CD4-positive, alpha-beta T cell (primary cell): ENCODE measurements around the gene WWOX. TPM values are rescaled to one million over a fixed set of nuclear protein-coding genes. Genes with fewer than 3 reads are reported as not detected.

ENCODE experiments used
- ATAC-seq: fragments of 200-7000 bp; cut with Tn5 transposase; one replicate; pipeline ENCODE4 v1.10.0; 2022; ENCODE audit warnings: mild to moderate bottlenecking; ENCODE audit not compliant: poor library complexity
- CTCF ChIA-PET: fragments of 350-600 bp; sonication (Branson Sonifier 250); formaldehyde crosslinking; loops from one replicate; lab custom pipeline; 2021; ENCODE audit warnings: antibody characterized with exemption, inconsistent platforms; lab: Charles Lee
- POLR2A ChIA-PET: fragments of 350-600 bp; sonication (Branson Sonifier 250); formaldehyde crosslinking; loops from one replicate; lab custom pipeline; 2021; ENCODE audit warnings: antibody characterized with exemption, inconsistent platforms; lab: Charles Lee
- DNase-seq, 14 experiments: peaks; one replicate each; pipeline ENCODE4 v3.0.0-alpha.2; 2013 to 2020; ENCODE audit warnings: mixed read lengths in 2 of 14
- H3K27ac ChIP-seq, 2 donors: one replicate each; pipeline versions ENCODE4 v1.5.1 to v1.7.0; 2013; ENCODE audit warnings: low read length in 2 of 2, low read depth in 1 of 2, mild to moderate bottlenecking in 1 of 2
- H3K27me3 ChIP-seq, 2 experiments: 1 replicate in 1 of 2; 2 replicates in 1 of 2; pipeline versions ENCODE4 v1.6.1 to v1.7.0; 2013; ENCODE audit warnings: low read length in 2 of 2, control low read depth in 1 of 2, mild to moderate bottlenecking in 1 of 2, moderate library complexity in 1 of 2; ENCODE audit not compliant: insufficient read depth in 2 of 2, control insufficient read depth in 1 of 2
- H3K36me3 ChIP-seq: one replicate; pipeline ENCODE4 v1.6.1; 2013; ENCODE audit warnings: low read length, control low read depth; ENCODE audit not compliant: insufficient read depth
- H3K4me1 ChIP-seq: one replicate; pipeline ENCODE4 v1.6.1; 2013; ENCODE audit warnings: low read length, control low read depth; ENCODE audit not compliant: insufficient read depth
- H3K4me3 ChIP-seq: one replicate; pipeline ENCODE4 v1.5.1; 2013; ENCODE audit warnings: mild to moderate bottlenecking, low read length, moderate library complexity
- H3K9me3 ChIP-seq, 2 experiments: 1 replicate in 1 of 2; 2 replicates in 1 of 2; pipeline versions ENCODE4 v1.6.1 to v1.7.0; 2013; ENCODE audit warnings: low read length in 2 of 2, mild to moderate bottlenecking in 2 of 2, control low read depth in 1 of 2, moderate library complexity in 1 of 2; ENCODE audit not compliant: control insufficient read depth in 1 of 2, insufficient read depth in 1 of 2
- H3K27ac Mint-ChIP-seq: one replicate; pipeline ENCODE4 v1.8.0; 2020; ENCODE audit warnings: mixed read lengths
- H3K27me3 Mint-ChIP-seq: one replicate; pipeline ENCODE4 v1.8.0; 2021; ENCODE audit warnings: mixed read lengths
- H3K36me3 Mint-ChIP-seq: one replicate; pipeline ENCODE4 v1.8.0; 2021; ENCODE audit warnings: low read depth, mixed read lengths
- H3K4me1 Mint-ChIP-seq: one replicate; pipeline ENCODE4 v1.8.0; 2021; ENCODE audit warnings: low read depth, mixed read lengths
- H3K4me3 Mint-ChIP-seq: one replicate; pipeline ENCODE4 v1.8.0; 2020; ENCODE audit warnings: mild to moderate bottlenecking, mixed read lengths
- H3K9me3 Mint-ChIP-seq: one replicate; pipeline ENCODE4 v1.8.0; 2020; ENCODE audit warnings: mixed read lengths
- intact Hi-C, 2 experiments: fragments of 100-400 bp; cut with DNase I in 1 of 2; cut with micrococcal nuclease in 1 of 2; formaldehyde crosslinking; loops; one replicate each; pipeline versions ENCODE4 v1.15.1 to v1.9.0; 2023 to 2025; cut with DNase I, micrococcal nuclease
- total RNA-seq, 174 experiments: library from RNA in 2 of 174; stranded (reverse) in 2 of 174; gene quantifications; one replicate each; pipeline ENCODE4 v1.2.3 and lab custom pipeline; 2021 to 2026
- TF ChIP-seq, protein P1 (sequence below): fragments of 200-600 bp; IDR thresholded peaks from one replicate; pipeline ENCODE4 v1.8.0; 2022; ENCODE audit warnings: antibody characterized with exemption, mild to moderate bottlenecking

The WWOX gene
- total RNA-seq, 2 experiments from 2014 or later = 19.3 to 21.7 TPM

DNA sequence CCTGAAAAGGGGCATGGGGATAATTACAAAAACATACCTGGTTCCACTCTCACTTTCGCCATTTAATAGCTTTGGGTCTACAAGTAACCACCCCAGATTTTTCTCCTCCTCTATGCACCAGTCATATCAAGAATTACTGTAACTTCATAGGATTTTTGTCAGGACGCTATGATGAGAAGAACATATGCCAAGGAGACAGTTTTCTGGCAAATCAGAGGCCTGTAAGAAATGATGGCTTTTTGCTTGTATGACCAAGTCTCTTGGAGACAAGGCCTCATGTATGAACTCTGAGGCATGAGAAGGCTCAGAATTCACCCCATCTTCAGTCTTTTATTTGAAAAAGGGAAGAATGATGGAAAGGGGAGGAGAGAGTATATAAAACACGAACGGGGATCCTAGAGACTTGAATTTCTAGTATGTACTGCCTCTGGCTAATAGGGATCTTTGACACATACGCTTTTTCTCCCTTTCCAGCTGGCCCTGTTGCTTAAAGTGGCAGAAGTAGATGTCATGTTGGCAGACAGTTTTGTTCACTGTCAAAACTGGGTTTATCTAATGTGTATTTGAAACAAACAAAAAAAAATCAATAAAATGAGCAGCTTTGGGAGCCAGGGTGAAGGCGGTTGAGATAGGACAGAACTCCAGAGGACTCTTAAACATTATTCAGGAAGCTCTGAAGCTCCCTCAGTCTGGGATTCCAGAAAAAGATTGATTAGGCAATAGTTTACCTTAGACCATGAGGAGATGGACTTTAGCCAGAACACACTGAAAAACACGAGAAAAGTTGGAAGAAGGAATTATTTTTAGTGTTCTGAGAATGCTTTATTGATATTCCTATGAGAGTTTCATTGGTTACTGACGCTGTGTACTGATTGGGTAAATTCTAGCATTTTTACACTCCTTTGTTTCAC is 656.6 kb downstream of the WWOX start:
- Histone ChIP-seq H3K9me3 (no peaks in the 10 kb centered on the region), H3K4me1 (no peaks in the 10 kb centered on the region), H3K27me3 (no peaks in the 10 kb centered on the region), H3K27ac (no peak overlapping the region), H3K4me3 (no peak overlapping the region), H3K36me3 (no peaks in the 10 kb centered on the region)
- DNase-seq (no peak), ATAC-seq (no peak)
- TF ChIP-seq, protein P1, sequence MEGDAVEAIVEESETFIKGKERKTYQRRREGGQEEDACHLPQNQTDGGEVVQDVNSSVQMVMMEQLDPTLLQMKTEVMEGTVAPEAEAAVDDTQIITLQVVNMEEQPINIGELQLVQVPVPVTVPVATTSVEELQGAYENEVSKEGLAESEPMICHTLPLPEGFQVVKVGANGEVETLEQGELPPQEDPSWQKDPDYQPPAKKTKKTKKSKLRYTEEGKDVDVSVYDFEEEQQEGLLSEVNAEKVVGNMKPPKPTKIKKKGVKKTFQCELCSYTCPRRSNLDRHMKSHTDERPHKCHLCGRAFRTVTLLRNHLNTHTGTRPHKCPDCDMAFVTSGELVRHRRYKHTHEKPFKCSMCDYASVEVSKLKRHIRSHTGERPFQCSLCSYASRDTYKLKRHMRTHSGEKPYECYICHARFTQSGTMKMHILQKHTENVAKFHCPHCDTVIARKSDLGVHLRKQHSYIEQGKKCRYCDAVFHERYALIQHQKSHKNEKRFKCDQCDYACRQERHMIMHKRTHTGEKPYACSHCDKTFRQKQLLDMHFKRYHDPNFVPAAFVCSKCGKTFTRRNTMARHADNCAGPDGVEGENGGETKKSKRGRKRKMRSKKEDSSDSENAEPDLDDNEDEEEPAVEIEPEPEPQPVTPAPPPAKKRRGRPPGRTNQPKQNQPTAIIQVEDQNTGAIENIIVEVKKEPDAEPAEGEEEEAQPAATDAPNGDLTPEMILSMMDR = no peak
- no peak overlapping the region for H3K27ac Mint-ChIP-seq
- H3K27me3 Mint-ChIP-seq = no peaks in the 10 kb centered on the region
- no peak overlapping the region for H3K4me3 Mint-ChIP-seq
- intact Hi-C loops = no loop called here
- ChIA-PET CTCF (no interaction called here), POLR2A (no interaction called here)
- no peaks in the 10 kb centered on the region for H3K36me3 Mint-ChIP-seq
- H3K9me3 Mint-ChIP-seq = peaks cover 5% of the 10 kb centered on the region
- H3K4me1 Mint-ChIP-seq = no peaks in the 10 kb centered on the region

DNA sequence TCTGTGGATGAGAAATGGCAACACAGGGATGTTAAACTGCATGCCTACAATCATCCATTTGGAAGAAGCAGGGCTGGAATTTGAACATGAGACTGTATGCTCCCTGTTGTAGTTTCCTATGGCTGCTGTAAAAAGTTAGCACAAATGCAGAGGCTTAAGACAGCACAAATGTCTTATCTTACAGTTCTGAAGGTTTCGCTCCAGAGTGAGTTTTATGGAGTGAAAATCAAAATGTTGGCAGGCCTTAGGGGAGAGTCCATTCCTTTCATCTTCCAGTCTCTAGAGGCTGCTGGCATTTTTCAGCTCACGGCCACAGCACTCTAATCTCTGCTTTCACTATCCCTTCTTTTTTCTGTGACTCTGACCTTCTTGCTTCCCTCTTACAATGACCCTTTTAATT is 660.1 kb downstream of the WWOX start:
- Histone ChIP-seq H3K36me3 (no peaks in the 10 kb centered on the region), H3K9me3 (no peaks in the 10 kb centered on the region), H3K4me3 (no peak overlapping the region), H3K27ac (no peak overlapping the region), H3K4me1 (no peaks in the 10 kb centered on the region), H3K27me3 (no peaks in the 10 kb centered on the region)
- DNase-seq (no peak), ATAC-seq (no peak)
- Mint-ChIP-seq H3K4me3 (no peak overlapping the region), H3K27ac (no peak overlapping the region), H3K4me1 (no peaks in the 10 kb centered on the region), H3K36me3 (no peaks in the 10 kb centered on the region), H3K27me3 (no peaks in the 10 kb centered on the region), H3K9me3 (peaks cover 5% of the 10 kb centered on the region)
- ChIA-PET POLR2A (no interaction called here), CTCF (no interaction called here)
- TF ChIP-seq, protein P1 = no peak
- intact Hi-C loops = no loop called here

DNA sequence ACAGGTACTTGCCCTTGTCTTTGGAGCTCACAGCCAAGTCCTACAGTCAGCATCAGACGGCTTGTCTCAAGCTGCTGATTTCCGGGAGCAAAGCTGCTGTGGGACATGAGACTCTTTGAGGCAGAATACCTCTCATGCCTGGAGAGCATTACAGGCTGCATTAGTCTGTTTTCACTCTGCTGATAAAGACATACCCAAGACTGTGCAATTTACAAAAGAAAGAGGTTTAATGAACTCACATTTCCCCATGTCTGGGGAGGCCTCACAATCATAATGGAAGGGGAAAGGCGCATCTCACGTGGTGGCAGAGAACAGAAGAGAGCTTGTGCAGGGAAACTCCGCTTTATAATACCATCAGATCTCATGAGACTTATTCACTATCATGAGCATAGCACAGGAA is 661.2 kb downstream of the WWOX start:
- no peaks in the 10 kb centered on the region for H3K4me1 ChIP-seq
- Mint-ChIP-seq H3K4me1 (no peaks in the 10 kb centered on the region), H3K27me3 (no peaks in the 10 kb centered on the region), H3K9me3 (peaks cover 5% of the 10 kb centered on the region), H3K27ac (no peak overlapping the region), H3K36me3 (no peaks in the 10 kb centered on the region), H3K4me3 (no peak overlapping the region)
- no peak overlapping the region for H3K4me3 ChIP-seq
- H3K27me3 ChIP-seq = no peaks in the 10 kb centered on the region
- ATAC-seq (no peak), DNase-seq (no peak)
- intact Hi-C loops = loop anchor here in 1 of 2 experiments (10.0 kb wide), 1 partner anchor 844 kb away; the partner anchor contains the start of gene MAF
- H3K36me3 ChIP-seq = no peaks in the 10 kb centered on the region
- ChIA-PET CTCF (no interaction called here), POLR2A (no interaction called here)
- no peak overlapping the region for H3K27ac ChIP-seq
- no peaks in the 10 kb centered on the region for H3K9me3 ChIP-seq
- TF ChIP-seq, protein P1 = no peak
